HEK293 (cell line): ENCODE measurements around the gene MRRF.
A peak's percentile ranks its signal among the peaks of the same experiment; 100 is the strongest.

Source experiments
- CTCF ChIA-PET: fragments of 350-600 bp; formaldehyde crosslinking; extraction: SDS; loops from one replicate; lab custom pipeline; 2021; ENCODE audit warnings: antibody characterized with exemption; lab: Yijun Ruan, JAX
- POLR2A ChIA-PET: fragments of 300-600 bp; formaldehyde crosslinking; extraction: SDS; loops from one replicate; lab custom pipeline; 2020; ENCODE audit warnings: antibody characterized with exemption, inconsistent platforms; lab: Yijun Ruan, JAX
- H3K27ac ChIP-seq: fragments of 200-500 bp; sonication (Bioruptor generic); 2 replicates; pipeline ENCODE4 v1.5.1; 2014; ENCODE audit warnings: low read depth, low read length, control low read depth, inconsistent platforms; ENCODE audit errors: extremely low read depth
- H3K36me3 ChIP-seq, 2 experiments: fragments of 200-500 bp in 1 of 2; sonication (Bioruptor generic) in 1 of 2; 1 replicate in 1 of 2; 2 replicates in 1 of 2; pipeline ENCODE4 v1.5.1; 2014 to 2017; ENCODE audit warnings: inconsistent platforms in 2 of 2, low read length in 2 of 2; ENCODE audit not compliant: control insufficient read depth in 2 of 2, insufficient read depth in 1 of 2
- H3K4me1 ChIP-seq: fragments of 200-500 bp; sonication (Bioruptor generic); 2 replicates; pipeline ENCODE4 v1.5.1; 2014; ENCODE audit warnings: mild to moderate bottlenecking, low read length, inconsistent platforms; ENCODE audit not compliant: control insufficient read depth, insufficient read depth
- H3K4me3 ChIP-seq: 2 replicates; pipeline ENCODE4 v1.5.1; 2011; ENCODE audit warnings: low read depth, mild to moderate bottlenecking, control low read depth, low read length, moderate library complexity
- H3K9me3 ChIP-seq: fragments of 200-500 bp; sonication (Bioruptor generic); 2 replicates; pipeline ENCODE4 v1.5.1; 2014; ENCODE audit warnings: low read depth, low read length, inconsistent platforms; ENCODE audit not compliant: control insufficient read depth, insufficient read depth
- HOXD13 ChIP-seq: sonication (generic); formaldehyde crosslinking; IDR thresholded peaks from 2 replicates; pipeline ENCODE4 v1.8.0; 2022; ENCODE audit warnings: missing genetic modification reagents, borderline replicate concordance
- KLF10 ChIP-seq: fragments of 450-650 bp; IDR thresholded peaks from 2 replicates; pipeline ENCODE4 v1.5.1; 2018; ENCODE audit warnings: missing biosample characterization, mild to moderate bottlenecking, missing genetic modification characterization
- PATZ1 ChIP-seq: fragments of 450-650 bp; formaldehyde crosslinking; IDR thresholded peaks from 2 replicates; pipeline ENCODE4 v1.5.1; 2016; ENCODE audit warnings: missing biosample characterization, missing genetic modification characterization
- PRDM10 ChIP-seq: fragments of 450-650 bp; formaldehyde crosslinking; IDR thresholded peaks from 2 replicates; pipeline ENCODE4 v1.5.1; 2016; ENCODE audit warnings: missing biosample characterization, missing genetic modification characterization
- SCRT2 ChIP-seq: fragments of 450-650 bp; formaldehyde crosslinking; IDR thresholded peaks from 2 replicates; pipeline ENCODE4 v1.5.1; 2016; ENCODE audit warnings: missing biosample characterization, missing genetic modification characterization
- SETDB1 ChIP-seq: IDR thresholded peaks from one replicate; pipeline ENCODE4 v1.6.1; 2017; ENCODE audit warnings: mild to moderate bottlenecking, low read length, moderate library complexity, mixed read lengths; ENCODE audit not compliant: insufficient read length
- TCF7L2 ChIP-seq: IDR thresholded peaks from 2 replicates; pipeline ENCODE4 v1.6.1; 2011; ENCODE audit warnings: low read depth, mild to moderate bottlenecking, inconsistent platforms, low read length, moderate library complexity, borderline replicate concordance
- TRIM28 ChIP-seq: IDR thresholded peaks from 2 replicates; pipeline ENCODE4 v1.6.1; 2011; ENCODE audit warnings: low read length, control low read depth, borderline replicate concordance
- YY1 ChIP-seq: fragments of 450-650 bp; formaldehyde crosslinking; IDR thresholded peaks from 2 replicates; pipeline ENCODE4 v1.5.1; 2018; ENCODE audit warnings: missing biosample characterization, missing genetic modification characterization
- ZBTB49 ChIP-seq: fragments of 450-650 bp; formaldehyde crosslinking; IDR thresholded peaks from 2 replicates; pipeline ENCODE4 v1.5.1; 2016; ENCODE audit warnings: missing biosample characterization, missing genetic modification characterization, low read depth
- ZNF112 ChIP-seq: fragments of 450-650 bp; formaldehyde crosslinking; IDR thresholded peaks from 2 replicates; pipeline ENCODE4 v1.5.0; 2017; ENCODE audit warnings: missing biosample characterization, missing genetic modification characterization
- ZNF184 ChIP-seq: fragments of 450-650 bp; IDR thresholded peaks from 2 replicates; pipeline ENCODE4 v1.5.1; 2018; ENCODE audit warnings: missing biosample characterization, mild to moderate bottlenecking, missing genetic modification characterization
- ZNF2 ChIP-seq: fragments of 450-650 bp; formaldehyde crosslinking; IDR thresholded peaks from 2 replicates; pipeline ENCODE4 v1.5.1; 2016; ENCODE audit warnings: missing biosample characterization, missing genetic modification characterization
- ZNF24 ChIP-seq: fragments of 450-650 bp; formaldehyde crosslinking; IDR thresholded peaks from 2 replicates; pipeline ENCODE4 v1.5.1; 2016; ENCODE audit warnings: missing biosample characterization, missing genetic modification characterization
- ZNF48 ChIP-seq: fragments of 450-650 bp; formaldehyde crosslinking; IDR thresholded peaks from 2 replicates; pipeline ENCODE4 v1.5.1; 2016; ENCODE audit warnings: missing biosample characterization, missing genetic modification characterization
- ZNF513 ChIP-seq: fragments of 450-650 bp; IDR thresholded peaks from 2 replicates; pipeline ENCODE4 v1.5.1; 2018; ENCODE audit warnings: missing biosample characterization, missing genetic modification characterization
- ZNF555 ChIP-seq: fragments of 450-650 bp; formaldehyde crosslinking; conservative IDR thresholded peaks from 2 replicates; pipeline ENCODE4 v1.5.1; 2017; ENCODE audit warnings: missing biosample characterization, mild to moderate bottlenecking, missing genetic modification characterization, inconsistent platforms
- ZNF600 ChIP-seq: fragments of 450-650 bp; formaldehyde crosslinking; IDR thresholded peaks from 2 replicates; pipeline ENCODE4 v1.5.1; 2016; ENCODE audit warnings: missing biosample characterization, missing genetic modification characterization
- ZNF645 ChIP-seq: fragments of 450-650 bp; formaldehyde crosslinking; IDR thresholded peaks from 2 replicates; pipeline ENCODE4; 2016; ENCODE audit warnings: missing biosample characterization, missing genetic modification characterization
- ZNF654 ChIP-seq: fragments of 450-650 bp; formaldehyde crosslinking; IDR thresholded peaks from 2 replicates; pipeline ENCODE4 v1.5.1; 2016; ENCODE audit warnings: low read depth, missing biosample characterization, missing genetic modification characterization
- ZNF76 ChIP-seq: fragments of 450-650 bp; formaldehyde crosslinking; IDR thresholded peaks from 2 replicates; pipeline ENCODE4; 2016; ENCODE audit warnings: low read depth, missing biosample characterization, missing genetic modification characterization, borderline replicate concordance
- ZNF768 ChIP-seq: fragments of 450-650 bp; formaldehyde crosslinking; IDR thresholded peaks from 2 replicates; pipeline ENCODE4 v1.5.1; 2018; ENCODE audit warnings: missing biosample characterization, mild to moderate bottlenecking, missing genetic modification characterization

Gene MRRF

GRCh38 chr9:122378236-122378635 lies 113.6 kb downstream of the MRRF start:
- H3K9me3 ChIP-seq, result no peaks in the 10 kb centered on the region
- CTCF ChIA-PET, result interaction anchor here (0.7 to 1.7 kb wide), 2 partner anchors 15 to 253 kb away, joined by 4 to 8 read pairs; no protein-coding TSS in a partner anchor

GRCh38 chr9:122379340-122379739 lies 114.7 kb downstream of the MRRF start:
- no peaks in the 10 kb centered on the region for H3K36me3 ChIP-seq
- H3K4me3 ChIP-seq, result no peak overlapping the region
- no peaks in the 10 kb centered on the region for H3K4me1 ChIP-seq
- no peak overlapping the region for H3K27ac ChIP-seq
- ChIA-PET CTCF (interaction anchor here (0.6 to 1.7 kb wide), 8 partner anchors 12 to 439 kb away, joined by 3 to 8 read pairs (median 3); no protein-coding TSS in a partner anchor), POLR2A (no interaction called here)
- H3K9me3 ChIP-seq, result no peaks in the 10 kb centered on the region
- peak; percentile 29 for TF ChIP-seq SETDB1
- TF ChIP-seq ZNF2, result peak; percentile 99
- no peak for TF ChIP-seq KLF10 (tag by site-specific recombination)
- TF ChIP-seq ZNF654 (tag by site-specific recombination), result peak; percentile 33

More at GRCh38 chr9:122378236-122378635, 113.6 kb downstream of the MRRF start:
- Histone ChIP-seq H3K4me3 (no peak overlapping the region), H3K4me1 (no peaks in the 10 kb centered on the region), H3K27ac (no peak overlapping the region)
- TF ChIP-seq SCRT2 (tag by site-specific recombination) (no peak), ZNF48 (no peak), ZNF76 (tag by site-specific recombination) (no peak), ZNF600 (tag by site-specific recombination) (no peak), ZNF184 (tag by site-specific recombination) (no peak), TRIM28 (no peak), ZNF2 (no peak), ZNF112 (no peak), ZNF555 (tag by site-specific recombination) (no peak), YY1 (tag by site-specific recombination) (no peak)
- TF ChIP-seq, all 188 proteins: peak for 0
- no peaks in the 10 kb centered on the region for H3K36me3 ChIP-seq
- POLR2A ChIA-PET, result no interaction called here

GRCh38 chr9:122380293-122380692 lies 115.6 kb downstream of the MRRF start:
- Histone ChIP-seq H3K9me3 (no peaks in the 10 kb centered on the region), H3K27ac (no peak overlapping the region), H3K36me3 (no peaks in the 10 kb centered on the region), H3K4me3 (no peak overlapping the region), H3K4me1 (no peaks in the 10 kb centered on the region)
- POLR2A ChIA-PET, result no interaction called here
- CTCF ChIA-PET, result interaction anchor here (1.0 to 1.6 kb wide), 2 partner anchors 30 to 281 kb away, joined by 3 to 4 read pairs; no protein-coding TSS in a partner anchor
- TF ChIP-seq ZNF24 (no peak), HOXD13 (CRISPR knock-in tag) (no peak), PATZ1 (no peak), ZNF555 (tag by site-specific recombination) (peak; percentile 42), ZBTB49 (no peak), ZNF768 (tag by site-specific recombination) (no peak), PRDM10 (no peak), ZNF645 (tag by site-specific recombination) (no peak), TCF7L2 (no peak), ZNF513 (tag by site-specific recombination) (no peak)
